Mammary epithelial cell (primary cell): Measurements from ENCODE around the gene HOMER2.

Experiments used
- CTCF ChIP-seq, 2 donors: IDR thresholded peaks in 1 of 2; conservative IDR thresholded peaks in 1 of 2; 2 replicates each; pipeline ENCODE4 v1.5.1; 2011 to 2012; ENCODE audit warnings: inconsistent platforms in 2 of 2, low read length in 2 of 2, mild to moderate bottlenecking in 2 of 2, control low read depth in 1 of 2, low read depth in 1 of 2; ENCODE audit not compliant: insufficient read depth in 1 of 2; ENCODE audit errors: extremely low read depth in 1 of 2
- EZH2 ChIP-seq: IDR thresholded peaks from 2 replicates; pipeline ENCODE4 v1.6.1; 2012; ENCODE audit warnings: low read length, inconsistent platforms, borderline replicate concordance

- TF ChIP-seq CTCF (conservative IDR thresholded peaks at IDR 0.05 in 1 of 2, IDR thresholded peaks at IDR 0.05 in 1 of 2; ENCODE audit: extremely low read depth in 1 of 2, insufficient read depth in 1 of 2, low read depth in 1 of 2, low read length in 2 of 2), result no peak
- TF ChIP-seq EZH2, result no peak
Observed at GRCh38 chr15:82878325-82878724, 74.2 kb downstream of the HOMER2 start.
